ENCODE results near the gene DFFA. TPM values are rescaled to one million over a fixed set of nuclear protein-coding genes. Genes with fewer than 3 reads are reported as not detected.

DFFA gene
- total RNA-seq, 1 experiment from 2014 or later = 86.5 TPM

DNA sequence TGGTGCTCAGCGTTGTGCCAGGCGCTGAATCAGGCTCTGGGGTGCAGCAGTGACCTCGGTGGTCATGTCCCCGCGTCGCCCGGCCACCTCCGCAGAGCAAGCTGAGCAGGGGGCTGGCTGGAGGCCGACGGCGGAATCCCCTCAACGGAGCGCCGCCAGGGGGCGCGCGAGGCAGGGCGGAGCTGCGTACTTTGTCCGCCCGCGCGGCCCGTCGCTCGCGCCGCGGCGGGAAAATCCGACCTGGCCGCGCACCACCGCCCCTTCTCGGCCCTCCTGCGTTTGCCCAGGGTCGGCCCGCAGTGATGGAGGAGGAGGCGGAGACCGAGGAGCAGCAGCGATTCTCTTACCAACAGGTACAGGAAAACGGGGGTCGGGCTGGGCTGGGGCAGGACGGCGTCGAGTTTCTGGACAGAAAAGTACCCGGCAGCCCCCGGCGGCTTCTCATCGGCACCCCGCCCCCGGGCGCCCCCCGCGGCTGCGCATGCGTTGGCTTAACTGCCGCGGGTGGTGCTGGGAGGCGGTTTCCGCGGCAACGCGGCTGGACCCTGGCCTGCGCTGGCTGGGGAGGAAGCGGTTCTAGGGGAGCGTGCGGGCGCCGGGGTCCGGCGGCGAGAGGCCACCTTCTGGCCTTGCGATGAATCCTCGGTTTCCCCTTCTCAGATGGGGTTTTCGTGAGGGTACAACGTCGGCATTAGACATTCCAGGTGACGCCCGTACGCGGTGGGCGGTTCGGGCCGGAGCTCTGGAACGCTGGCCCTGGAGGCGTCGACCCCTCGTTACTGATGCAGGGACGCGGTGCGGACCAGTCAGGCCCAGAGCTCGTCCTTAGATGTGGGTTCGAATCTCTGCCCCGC lies 41.9 kb downstream of the DFFA start, which contains the start of gene CENPS:
TSS of gene CENPS (plus strand) at position 218 of the 854 bp plus-strand sequence. CDS start at position 303, 85 bp downstream.
- Mint-ChIP-seq H3K4me3 (peak within 1 kb of the TSS; percentile 77), H3K36me3 (no peaks in the 10 kb centered on the region), H3K27ac (peak within 1 kb of the TSS; percentile 94), H3K9me3 (no peaks in the 10 kb centered on the region), H3K27me3 (ENCODE audit: low read depth) (no peaks in the 10 kb centered on the region), H3K4me1 (peaks cover 19% of the 10 kb centered on the region)
- DNase-seq (ENCODE audit: low spot score) (peak; percentile 94), ATAC-seq (peak; percentile 89)
- ChIA-PET CTCF (interaction anchor here (0.5 to 3.3 kb wide), 35 partner anchors 9 to 1414 kb away, joined by 3 to 39 read pairs (median 4); partner anchors contain the start of genes CORT, CTNNBIP1, KIF1B and PEX14), POLR2A (interaction anchor here (0.6 to 1.9 kb wide), 8 partner anchors 31 to 1808 kb away, joined by 3 to 8 read pairs (median 4); partner anchors contain the start of genes KIF1B, LZIC and NMNAT1)
- TF ChIP-seq PRRX2 (CRISPR knock-in tag; IDR thresholded peaks at IDR 0.05) (0 out of 2 replicates have a peak, but pooled peaks have one; percentile 78), EMX1 (CRISPR knock-in tag; IDR thresholded peaks at IDR 0.05) (no peak), FOXP1 (CRISPR knock-in tag; IDR thresholded peaks at IDR 0.05; ENCODE audit: borderline replicate concordance) (peak; percentile 85), NR2C2 (CRISPR knock-in tag; IDR thresholded peaks at IDR 0.05) (no peak), CREM (CRISPR knock-in tag; IDR thresholded peaks at IDR 0.05) (peak; percentile 81; the same call in 1 of the 2 replicates), SMAD3 (CRISPR knock-in tag; IDR thresholded peaks at IDR 0.05; ENCODE audit: borderline replicate concordance) (0 out of 2 replicates have a peak, but pooled peaks have one; percentile 67), ETV6 (CRISPR knock-in tag; IDR thresholded peaks at IDR 0.05) (peak; percentile 88), FOXK1 (CRISPR knock-in tag; IDR thresholded peaks at IDR 0.05) (peak; percentile 75), HMGA2 (CRISPR knock-in tag; IDR thresholded peaks at IDR 0.05) (no peak), GABPB1 (CRISPR knock-in tag; IDR thresholded peaks at IDR 0.05) (peak; percentile 84), ZNF396 (CRISPR knock-in tag; IDR thresholded peaks at IDR 0.05; ENCODE audit: borderline replicate concordance) (no peak), ZNF232 (CRISPR knock-in tag; IDR thresholded peaks at IDR 0.05) (no peak), FOXJ3 (CRISPR knock-in tag; IDR thresholded peaks at IDR 0.05; ENCODE audit: borderline replicate concordance) (no peak)
- TF ChIP-seq, protein P1, sequence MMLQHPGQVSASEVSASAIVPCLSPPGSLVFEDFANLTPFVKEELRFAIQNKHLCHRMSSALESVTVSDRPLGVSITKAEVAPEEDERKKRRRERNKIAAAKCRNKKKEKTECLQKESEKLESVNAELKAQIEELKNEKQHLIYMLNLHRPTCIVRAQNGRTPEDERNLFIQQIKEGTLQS (CRISPR knock-in tag; conservative IDR thresholded peaks at IDR 0.05) = 0 out of 2 replicates have a peak, but pooled peaks have one; percentile 12
- TF ChIP-seq, protein P2, sequence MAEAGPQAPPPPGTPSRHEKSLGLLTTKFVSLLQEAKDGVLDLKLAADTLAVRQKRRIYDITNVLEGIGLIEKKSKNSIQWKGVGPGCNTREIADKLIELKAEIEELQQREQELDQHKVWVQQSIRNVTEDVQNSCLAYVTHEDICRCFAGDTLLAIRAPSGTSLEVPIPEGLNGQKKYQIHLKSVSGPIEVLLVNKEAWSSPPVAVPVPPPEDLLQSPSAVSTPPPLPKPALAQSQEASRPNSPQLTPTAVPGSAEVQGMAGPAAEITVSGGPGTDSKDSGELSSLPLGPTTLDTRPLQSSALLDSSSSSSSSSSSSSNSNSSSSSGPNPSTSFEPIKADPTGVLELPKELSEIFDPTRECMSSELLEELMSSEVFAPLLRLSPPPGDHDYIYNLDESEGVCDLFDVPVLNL (CRISPR knock-in tag; IDR thresholded peaks at IDR 0.05; ENCODE audit: borderline replicate concordance, low read depth) = peak; percentile 100
- TF ChIP-seq, protein P3, sequence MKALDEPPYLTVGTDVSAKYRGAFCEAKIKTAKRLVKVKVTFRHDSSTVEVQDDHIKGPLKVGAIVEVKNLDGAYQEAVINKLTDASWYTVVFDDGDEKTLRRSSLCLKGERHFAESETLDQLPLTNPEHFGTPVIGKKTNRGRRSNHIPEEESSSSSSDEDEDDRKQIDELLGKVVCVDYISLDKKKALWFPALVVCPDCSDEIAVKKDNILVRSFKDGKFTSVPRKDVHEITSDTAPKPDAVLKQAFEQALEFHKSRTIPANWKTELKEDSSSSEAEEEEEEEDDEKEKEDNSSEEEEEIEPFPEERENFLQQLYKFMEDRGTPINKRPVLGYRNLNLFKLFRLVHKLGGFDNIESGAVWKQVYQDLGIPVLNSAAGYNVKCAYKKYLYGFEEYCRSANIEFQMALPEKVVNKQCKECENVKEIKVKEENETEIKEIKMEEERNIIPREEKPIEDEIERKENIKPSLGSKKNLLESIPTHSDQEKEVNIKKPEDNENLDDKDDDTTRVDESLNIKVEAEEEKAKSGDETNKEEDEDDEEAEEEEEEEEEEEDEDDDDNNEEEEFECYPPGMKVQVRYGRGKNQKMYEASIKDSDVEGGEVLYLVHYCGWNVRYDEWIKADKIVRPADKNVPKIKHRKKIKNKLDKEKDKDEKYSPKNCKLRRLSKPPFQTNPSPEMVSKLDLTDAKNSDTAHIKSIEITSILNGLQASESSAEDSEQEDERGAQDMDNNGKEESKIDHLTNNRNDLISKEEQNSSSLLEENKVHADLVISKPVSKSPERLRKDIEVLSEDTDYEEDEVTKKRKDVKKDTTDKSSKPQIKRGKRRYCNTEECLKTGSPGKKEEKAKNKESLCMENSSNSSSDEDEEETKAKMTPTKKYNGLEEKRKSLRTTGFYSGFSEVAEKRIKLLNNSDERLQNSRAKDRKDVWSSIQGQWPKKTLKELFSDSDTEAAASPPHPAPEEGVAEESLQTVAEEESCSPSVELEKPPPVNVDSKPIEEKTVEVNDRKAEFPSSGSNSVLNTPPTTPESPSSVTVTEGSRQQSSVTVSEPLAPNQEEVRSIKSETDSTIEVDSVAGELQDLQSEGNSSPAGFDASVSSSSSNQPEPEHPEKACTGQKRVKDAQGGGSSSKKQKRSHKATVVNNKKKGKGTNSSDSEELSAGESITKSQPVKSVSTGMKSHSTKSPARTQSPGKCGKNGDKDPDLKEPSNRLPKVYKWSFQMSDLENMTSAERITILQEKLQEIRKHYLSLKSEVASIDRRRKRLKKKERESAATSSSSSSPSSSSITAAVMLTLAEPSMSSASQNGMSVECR (CRISPR knock-in tag; IDR thresholded peaks at IDR 0.05; ENCODE audit: borderline replicate concordance) = no peak; the same call in 1 of the 2 replicates
- TF ChIP-seq, protein P4, sequence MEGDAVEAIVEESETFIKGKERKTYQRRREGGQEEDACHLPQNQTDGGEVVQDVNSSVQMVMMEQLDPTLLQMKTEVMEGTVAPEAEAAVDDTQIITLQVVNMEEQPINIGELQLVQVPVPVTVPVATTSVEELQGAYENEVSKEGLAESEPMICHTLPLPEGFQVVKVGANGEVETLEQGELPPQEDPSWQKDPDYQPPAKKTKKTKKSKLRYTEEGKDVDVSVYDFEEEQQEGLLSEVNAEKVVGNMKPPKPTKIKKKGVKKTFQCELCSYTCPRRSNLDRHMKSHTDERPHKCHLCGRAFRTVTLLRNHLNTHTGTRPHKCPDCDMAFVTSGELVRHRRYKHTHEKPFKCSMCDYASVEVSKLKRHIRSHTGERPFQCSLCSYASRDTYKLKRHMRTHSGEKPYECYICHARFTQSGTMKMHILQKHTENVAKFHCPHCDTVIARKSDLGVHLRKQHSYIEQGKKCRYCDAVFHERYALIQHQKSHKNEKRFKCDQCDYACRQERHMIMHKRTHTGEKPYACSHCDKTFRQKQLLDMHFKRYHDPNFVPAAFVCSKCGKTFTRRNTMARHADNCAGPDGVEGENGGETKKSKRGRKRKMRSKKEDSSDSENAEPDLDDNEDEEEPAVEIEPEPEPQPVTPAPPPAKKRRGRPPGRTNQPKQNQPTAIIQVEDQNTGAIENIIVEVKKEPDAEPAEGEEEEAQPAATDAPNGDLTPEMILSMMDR (IDR thresholded peaks at IDR 0.05) = peak; percentile 93
- TF ChIP-seq, protein P5, sequence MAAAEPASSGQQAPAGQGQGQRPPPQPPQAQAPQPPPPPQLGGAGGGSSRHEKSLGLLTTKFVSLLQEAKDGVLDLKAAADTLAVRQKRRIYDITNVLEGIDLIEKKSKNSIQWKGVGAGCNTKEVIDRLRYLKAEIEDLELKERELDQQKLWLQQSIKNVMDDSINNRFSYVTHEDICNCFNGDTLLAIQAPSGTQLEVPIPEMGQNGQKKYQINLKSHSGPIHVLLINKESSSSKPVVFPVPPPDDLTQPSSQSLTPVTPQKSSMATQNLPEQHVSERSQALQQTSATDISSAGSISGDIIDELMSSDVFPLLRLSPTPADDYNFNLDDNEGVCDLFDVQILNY (CRISPR knock-in tag; IDR thresholded peaks at IDR 0.05) = peak; percentile 100
- TF ChIP-seq, protein P6, sequence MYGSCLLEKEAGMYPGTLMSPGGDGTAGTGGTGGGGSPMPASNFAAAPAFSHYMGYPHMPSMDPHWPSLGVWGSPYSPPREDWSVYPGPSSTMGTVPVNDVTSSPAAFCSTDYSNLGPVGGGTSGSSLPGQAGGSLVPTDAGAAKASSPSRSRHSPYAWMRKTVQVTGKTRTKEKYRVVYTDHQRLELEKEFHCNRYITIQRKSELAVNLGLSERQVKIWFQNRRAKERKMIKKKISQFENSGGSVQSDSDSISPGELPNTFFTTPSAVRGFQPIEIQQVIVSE (CRISPR knock-in tag; IDR thresholded peaks at IDR 0.05; ENCODE audit: borderline replicate concordance) = no peak
- TF ChIP-seq, protein P7, sequence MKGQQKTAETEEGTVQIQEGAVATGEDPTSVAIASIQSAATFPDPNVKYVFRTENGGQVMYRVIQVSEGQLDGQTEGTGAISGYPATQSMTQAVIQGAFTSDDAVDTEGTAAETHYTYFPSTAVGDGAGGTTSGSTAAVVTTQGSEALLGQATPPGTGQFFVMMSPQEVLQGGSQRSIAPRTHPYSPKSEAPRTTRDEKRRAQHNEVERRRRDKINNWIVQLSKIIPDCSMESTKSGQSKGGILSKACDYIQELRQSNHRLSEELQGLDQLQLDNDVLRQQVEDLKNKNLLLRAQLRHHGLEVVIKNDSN (CRISPR knock-in tag; IDR thresholded peaks at IDR 0.05) = no peak
- TF ChIP-seq, protein P8, sequence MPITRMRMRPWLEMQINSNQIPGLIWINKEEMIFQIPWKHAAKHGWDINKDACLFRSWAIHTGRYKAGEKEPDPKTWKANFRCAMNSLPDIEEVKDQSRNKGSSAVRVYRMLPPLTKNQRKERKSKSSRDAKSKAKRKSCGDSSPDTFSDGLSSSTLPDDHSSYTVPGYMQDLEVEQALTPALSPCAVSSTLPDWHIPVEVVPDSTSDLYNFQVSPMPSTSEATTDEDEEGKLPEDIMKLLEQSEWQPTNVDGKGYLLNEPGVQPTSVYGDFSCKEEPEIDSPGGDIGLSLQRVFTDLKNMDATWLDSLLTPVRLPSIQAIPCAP (CRISPR knock-in tag; IDR thresholded peaks at IDR 0.05) = peak; percentile 36; the same call in 1 of the 2 replicates
- TF ChIP-seq, protein P9, sequence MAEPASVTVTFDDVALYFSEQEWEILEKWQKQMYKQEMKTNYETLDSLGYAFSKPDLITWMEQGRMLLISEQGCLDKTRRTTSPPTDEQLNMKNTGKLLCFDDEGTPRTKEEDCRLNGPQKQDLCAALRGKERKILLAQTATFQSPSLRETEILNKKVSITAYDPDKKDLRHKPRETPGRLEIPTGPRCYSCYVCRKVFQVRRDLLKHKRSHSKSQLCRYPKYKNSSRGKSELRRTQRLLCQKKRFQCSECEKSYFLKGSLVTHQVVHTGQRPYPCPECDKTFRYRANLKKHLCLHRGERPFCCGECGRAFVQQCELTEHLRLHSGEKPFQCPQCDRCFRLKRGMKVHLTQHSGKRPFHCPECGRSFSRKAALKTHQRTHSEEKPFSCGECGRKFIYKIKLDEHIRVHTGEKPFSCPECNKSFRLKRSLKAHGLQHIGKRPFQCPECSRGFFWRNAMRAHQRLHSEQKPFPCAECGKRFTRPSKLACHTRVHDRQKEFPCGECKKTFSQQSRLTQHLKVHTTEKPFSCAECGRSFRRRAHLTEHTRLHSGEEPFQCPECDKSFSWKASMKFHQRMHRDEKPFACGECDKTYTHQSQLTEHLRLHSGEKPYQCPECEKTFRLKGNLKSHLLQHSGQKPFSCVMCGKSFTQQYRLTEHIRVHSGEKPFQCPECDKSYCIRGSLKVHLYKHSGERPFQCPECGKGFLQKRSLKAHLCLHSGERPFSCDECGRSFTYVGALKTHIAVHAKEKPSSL (CRISPR knock-in tag; conservative IDR thresholded peaks at IDR 0.05) = no peak

All from WTC11 (cell line).